Mucosa of gallbladder (tissue), 1 donor: ENCODE results near the gene BMP7. TPM values are rescaled to one million over a fixed set of nuclear protein-coding genes. Genes with fewer than 3 reads are reported as not detected.
"Not testable (repeated sequence)": the region's sequence is repeated elsewhere in the genome, so short reads cannot be mapped to it uniquely, and the experiment has no call there.

Experiments
- DNase-seq: peaks from one replicate; pipeline ENCODE4 v3.0.0-alpha.2; 2020; ENCODE audit warnings: low spot score
- total RNA-seq: library from RNA; stranded (reverse); gene quantifications from one replicate; pipeline ENCODE4 v1.2.1, GENCODE V29; 2021
- donor health status: DM: no; HTN: no; CAD: no.

Gene BMP7
- total RNA-seq, 1 donor from 2014 or later: 1.2 TPM

GRCh38 chr20:57249772-57250171 lies 16.7 kb downstream of the BMP7 start:
- no peak for DNase-seq

DNA sequence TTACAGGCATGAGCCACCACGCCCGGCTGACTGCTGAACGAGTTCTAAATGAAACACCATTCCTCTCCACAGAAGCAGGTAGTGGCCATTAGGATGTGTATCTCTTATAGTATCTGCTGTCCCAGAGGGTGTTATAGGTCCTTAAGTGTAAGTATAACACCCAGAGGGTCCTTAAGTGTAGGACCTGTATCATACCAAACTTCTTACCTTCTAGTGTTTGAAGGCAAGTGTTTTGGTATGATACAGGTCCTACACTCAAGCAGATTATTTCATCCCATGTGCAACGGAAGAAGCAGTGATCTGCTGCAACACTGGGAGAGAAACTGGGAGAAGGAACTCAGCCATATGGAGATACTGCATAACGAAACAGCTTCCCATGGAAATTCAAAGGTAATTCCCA lies 17.4 kb downstream of the BMP7 start:
- DNase-seq: no peak

- DNase-seq: no peak
Observed at GRCh38 chr20:57248132-57248797, 18.2 kb downstream of the BMP7 start.

GRCh38 chr20:57247292-57247965 lies 19.0 kb downstream of the BMP7 start:
- no peak for DNase-seq

- no peak for DNase-seq
Observed at GRCh38 chr20:57245997-57246396, 20.4 kb downstream of the BMP7 start.

- DNase-seq: no peak
Observed at GRCh38 chr20:57244627-57245214, 21.7 kb downstream of the BMP7 start.

DNA sequence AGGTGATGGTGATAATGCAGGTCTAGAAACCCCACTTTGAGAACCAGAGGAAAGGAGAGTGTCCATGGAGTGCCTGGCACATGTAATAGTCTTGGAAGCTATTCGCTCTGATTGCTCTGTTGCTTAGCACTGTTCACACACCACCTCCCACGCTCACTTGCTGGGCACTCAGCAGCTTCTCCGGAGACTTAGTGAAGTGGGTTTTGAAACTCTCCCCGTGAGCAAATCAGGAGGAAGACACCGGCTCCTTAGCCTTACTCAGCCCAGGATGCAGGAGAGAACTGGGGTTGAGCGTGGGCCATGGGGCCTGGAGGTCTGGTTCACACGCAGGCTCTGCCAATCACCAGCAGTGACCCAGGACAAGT lies 22.2 kb downstream of the BMP7 start:
- no peak for DNase-seq

DNA sequence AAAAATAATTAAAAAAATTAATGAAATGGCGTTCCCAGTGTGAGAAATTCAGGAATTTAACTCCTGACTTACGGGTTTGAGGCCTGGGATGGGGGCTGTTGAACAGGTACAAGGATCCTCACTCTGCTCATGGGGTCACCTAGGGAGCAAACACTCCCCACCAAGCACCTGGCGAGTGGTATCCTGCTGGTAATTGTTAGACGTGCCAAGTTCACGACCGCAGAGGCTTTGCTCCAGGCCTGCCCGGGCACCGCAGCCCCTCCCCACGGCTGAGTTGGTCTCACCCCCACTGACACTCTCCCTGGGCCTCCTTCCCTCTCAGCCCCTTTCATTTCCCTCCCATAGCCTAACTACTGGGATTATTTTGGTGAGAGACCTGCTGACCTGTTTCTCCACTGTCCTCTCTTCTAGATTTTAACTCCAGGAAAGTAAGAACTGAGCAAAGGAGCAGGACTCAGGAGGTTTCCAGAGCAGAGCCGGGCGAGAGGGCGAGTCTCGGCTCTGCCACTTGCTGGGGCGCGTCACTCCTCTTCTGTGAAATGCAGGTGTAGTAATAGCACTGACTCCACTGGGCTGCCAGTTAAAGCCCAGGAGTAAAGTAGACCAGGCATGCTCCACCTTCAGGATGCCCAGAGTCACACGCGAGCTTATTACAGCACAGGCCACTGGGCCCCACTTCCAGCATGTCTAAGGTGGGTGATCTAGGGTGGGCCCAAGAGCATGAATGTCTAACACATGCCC lies 22.8 kb downstream of the BMP7 start:
- DNase-seq: no peak

GRCh38 chr20:57242414-57242813 lies 24.0 kb downstream of the BMP7 start:
- no peak for DNase-seq

GRCh38 chr20:57241363-57241991 lies 25.0 kb downstream of the BMP7 start:
- no peak for DNase-seq

DNA sequence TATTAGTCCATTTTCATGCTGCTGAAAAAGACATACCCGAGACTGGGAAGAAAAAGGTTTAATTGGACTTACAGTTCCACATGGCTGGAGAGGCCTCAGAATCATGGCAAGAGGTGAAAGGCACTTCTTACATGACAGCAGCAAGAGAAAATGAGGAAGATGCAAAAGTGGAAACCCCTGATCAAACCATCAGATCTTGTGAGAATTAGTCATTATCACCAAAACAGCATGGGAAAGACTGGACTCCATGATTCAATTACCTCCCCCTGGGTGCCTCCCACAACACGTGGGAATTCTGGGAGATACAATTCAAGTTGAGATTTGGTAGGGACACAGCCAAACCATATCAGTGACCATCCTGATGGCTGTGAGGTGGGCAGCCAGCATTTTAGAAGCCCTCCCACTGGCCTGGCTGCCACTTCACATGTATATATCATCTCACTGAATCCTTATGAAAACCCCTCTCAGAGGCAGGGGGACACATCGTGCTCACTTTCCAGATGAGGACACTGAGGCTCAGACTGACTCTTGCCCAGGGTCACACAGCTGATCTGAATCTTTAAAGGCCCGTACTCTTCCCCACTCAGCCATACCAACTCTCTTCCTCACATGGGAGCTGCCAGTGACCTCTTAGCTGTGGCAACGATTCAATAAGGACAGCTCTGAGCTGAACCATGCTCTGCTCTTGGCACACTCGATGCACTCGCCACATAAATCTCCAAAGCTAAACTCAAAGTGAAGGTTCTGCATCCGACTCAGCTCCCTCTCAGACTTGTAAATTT lies 25.7 kb downstream of the BMP7 start:
- no peak for DNase-seq

DNA sequence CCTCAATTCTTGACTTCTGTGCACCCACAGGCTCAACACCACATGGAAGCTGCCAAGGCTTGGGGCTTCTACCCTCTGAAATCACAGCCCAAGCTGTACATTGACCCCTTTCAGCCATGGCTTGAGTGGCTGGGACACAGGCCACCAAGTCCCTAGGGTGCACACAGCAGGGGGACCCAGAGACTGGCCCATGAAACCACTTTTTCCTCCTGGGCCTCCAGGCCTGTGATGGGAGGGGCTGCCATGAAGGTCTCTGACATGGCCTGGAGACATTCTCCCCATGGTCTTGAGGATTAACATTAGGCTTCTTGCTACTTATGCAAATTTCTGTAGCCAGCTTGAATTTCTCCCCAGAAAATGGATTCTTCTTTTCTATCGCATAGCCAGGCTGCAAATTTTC lies 26.7 kb downstream of the BMP7 start:
- not testable (repeated sequence) for DNase-seq

GRCh38 chr20:57239324-57239723 lies 27.1 kb downstream of the BMP7 start:
- not testable (repeated sequence) for DNase-seq

DNA sequence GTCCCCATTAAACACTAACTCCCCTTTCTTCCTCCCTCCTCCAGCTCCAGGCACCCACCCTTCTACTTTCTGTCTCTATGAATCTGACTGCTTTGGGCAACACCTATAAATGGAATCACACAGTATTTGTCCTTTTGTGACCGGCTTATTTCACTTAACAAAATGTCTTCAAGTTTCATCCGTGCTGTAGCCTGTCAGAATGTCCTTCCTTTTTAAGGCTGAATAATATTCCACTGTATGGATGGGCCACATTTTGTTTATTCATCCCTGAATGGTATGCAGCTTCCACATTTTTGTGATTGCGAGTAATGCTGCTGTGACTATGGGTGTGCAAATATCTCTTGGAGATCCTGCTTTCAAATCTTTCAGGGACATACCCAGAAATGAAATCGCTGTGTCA lies 28.4 kb downstream of the BMP7 start:
- no peak for DNase-seq

- no peak for DNase-seq
Observed at GRCh38 chr20:57237585-57237953, 28.9 kb downstream of the BMP7 start.

- no peak for DNase-seq
Observed at GRCh38 chr20:57236813-57237584, 29.4 kb downstream of the BMP7 start.

DNA sequence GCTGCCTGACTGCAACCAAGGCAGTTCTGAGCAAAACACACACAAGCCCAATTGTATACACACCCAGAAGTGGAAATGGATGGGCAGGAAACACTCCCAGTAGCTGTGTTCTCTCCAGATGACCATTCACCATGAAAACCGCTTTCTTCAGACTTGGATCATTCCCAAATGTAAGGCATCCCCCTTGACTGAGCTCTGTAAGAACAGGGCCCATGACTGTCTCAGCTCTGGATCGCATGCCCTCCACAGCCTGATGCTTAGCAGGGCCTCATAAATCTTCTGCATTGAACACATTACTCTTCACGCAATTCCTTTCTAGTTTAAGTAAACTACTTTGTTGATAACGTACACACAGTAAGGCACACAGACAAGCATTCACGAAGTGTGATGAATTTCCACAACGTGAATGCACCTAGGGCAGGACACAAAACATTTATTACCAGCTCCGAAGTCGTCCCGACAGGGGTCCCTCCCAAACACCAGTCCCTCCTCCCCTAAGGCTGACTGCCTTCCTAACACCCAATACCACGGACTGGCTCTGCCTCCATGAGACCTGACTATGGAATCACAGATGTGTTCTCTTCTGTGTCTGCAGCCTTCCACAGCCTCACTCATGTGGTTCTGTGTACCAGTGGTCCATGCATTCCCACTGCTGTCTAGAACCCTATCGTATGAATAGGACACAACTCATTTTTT lies 31.7 kb downstream of the BMP7 start:
- DNase-seq: no peak

DNA sequence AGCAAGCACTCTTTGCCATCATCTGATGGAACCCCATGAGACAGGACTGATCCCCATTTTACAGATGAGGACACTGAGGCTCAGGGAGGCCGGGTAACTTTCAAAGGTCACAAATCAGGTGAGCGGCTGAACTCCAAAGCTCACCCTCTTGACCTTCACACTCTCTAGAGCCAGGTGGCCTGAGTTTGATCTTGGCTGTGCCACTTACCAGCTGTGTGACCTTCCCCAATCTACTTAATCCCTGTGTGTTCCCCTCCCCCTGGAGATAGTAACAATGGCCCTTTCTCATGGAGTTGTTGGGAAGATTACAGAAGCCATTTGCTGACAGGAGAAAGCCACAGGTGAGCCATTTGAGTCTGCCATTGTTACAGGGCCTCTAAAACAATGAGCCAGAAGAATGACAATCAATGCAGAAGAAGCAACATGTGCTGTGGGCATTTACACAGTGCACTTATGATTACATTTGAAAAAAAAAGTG lies 34.5 kb downstream of the BMP7 start:
- no peak for DNase-seq

GRCh38 chr20:57231161-57231560 lies 35.3 kb downstream of the BMP7 start:
- DNase-seq: no peak

- no peak for DNase-seq
Observed at GRCh38 chr20:57230247-57230646, 36.2 kb downstream of the BMP7 start.
